ENCODE results near the gene C19orf81.

DNA sequence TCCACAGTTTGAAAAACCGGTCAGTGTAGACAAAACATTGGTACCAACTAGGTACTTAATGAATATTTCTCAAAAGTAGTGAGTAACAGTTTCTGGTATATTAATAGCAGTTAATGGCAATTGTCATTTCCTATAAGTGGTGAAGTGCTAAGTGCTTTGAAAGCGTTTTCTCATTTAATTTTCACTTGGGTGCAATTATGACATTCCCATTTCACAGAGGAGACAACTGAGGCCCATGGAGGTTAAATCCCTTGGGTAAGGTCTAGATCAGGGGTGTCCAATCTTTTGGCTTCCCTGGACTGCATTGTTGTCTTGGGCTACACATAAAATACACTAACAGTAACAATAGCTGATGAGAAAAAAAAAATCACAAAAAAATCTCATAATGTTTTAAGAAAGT, 8.9 kb upstream of the C19orf81 start:
- TF ChIP-seq, protein P1, sequence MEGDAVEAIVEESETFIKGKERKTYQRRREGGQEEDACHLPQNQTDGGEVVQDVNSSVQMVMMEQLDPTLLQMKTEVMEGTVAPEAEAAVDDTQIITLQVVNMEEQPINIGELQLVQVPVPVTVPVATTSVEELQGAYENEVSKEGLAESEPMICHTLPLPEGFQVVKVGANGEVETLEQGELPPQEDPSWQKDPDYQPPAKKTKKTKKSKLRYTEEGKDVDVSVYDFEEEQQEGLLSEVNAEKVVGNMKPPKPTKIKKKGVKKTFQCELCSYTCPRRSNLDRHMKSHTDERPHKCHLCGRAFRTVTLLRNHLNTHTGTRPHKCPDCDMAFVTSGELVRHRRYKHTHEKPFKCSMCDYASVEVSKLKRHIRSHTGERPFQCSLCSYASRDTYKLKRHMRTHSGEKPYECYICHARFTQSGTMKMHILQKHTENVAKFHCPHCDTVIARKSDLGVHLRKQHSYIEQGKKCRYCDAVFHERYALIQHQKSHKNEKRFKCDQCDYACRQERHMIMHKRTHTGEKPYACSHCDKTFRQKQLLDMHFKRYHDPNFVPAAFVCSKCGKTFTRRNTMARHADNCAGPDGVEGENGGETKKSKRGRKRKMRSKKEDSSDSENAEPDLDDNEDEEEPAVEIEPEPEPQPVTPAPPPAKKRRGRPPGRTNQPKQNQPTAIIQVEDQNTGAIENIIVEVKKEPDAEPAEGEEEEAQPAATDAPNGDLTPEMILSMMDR (IDR thresholded peaks at IDR 0.05 in 8 of 11, conservative IDR thresholded peaks at IDR 0.05 in 3 of 11) = no peak
- no peak for TF ChIP-seq POLR2A (IDR thresholded peaks at IDR 0.05)

All from spleen (tissue), 7 donors.